Smooth muscle cell (in vitro differentiated cells): ENCODE measurements around the gene ARIH2. TPM values are rescaled to one million over a fixed set of nuclear protein-coding genes. Genes with fewer than 3 reads are reported as not detected.
A peak's percentile ranks its signal among the peaks of the same experiment; 100 is the strongest.

Experiments used
- DNase-seq: peaks from one replicate; lab custom pipeline; 2025; ENCODE audit not compliant: unreplicated experiment; lab: John Stamatoyannopoulos, UW
- H2AFZ ChIP-seq: fragments of 200-600 bp; sonication (generic); 2 replicates; pipeline ENCODE4 v1.6.0; 2016; ENCODE audit warnings: antibody characterized with exemption, low read depth, mild to moderate bottlenecking
- H3F3A ChIP-seq: fragments of 200-600 bp; sonication (generic); 2 replicates; pipeline ENCODE4 v1.6.0; 2017; ENCODE audit warnings: antibody characterized with exemption, low read depth
- H3K27ac ChIP-seq: fragments of 200-600 bp; sonication (generic); 2 replicates; pipeline ENCODE4 v1.5.1; 2016; ENCODE audit warnings: low read depth, mild to moderate bottlenecking
- H3K27me3 ChIP-seq: fragments of 200-600 bp; sonication (generic); 2 replicates; pipeline ENCODE4 v1.6.1; 2016; ENCODE audit warnings: low read depth, mild to moderate bottlenecking
- H3K36me3 ChIP-seq: fragments of 200-600 bp; sonication (generic); 2 replicates; pipeline ENCODE4 v1.5.1; 2016; ENCODE audit warnings: low read depth
- H3K4me1 ChIP-seq: fragments of 200-600 bp; sonication (generic); 2 replicates; pipeline ENCODE4 v1.5.1; 2016; ENCODE audit warnings: low read depth
- H3K4me2 ChIP-seq: fragments of 200-600 bp; sonication (generic); 2 replicates; pipeline ENCODE4 v1.6.0; 2016; ENCODE audit warnings: mild to moderate bottlenecking
- H3K4me3 ChIP-seq: fragments of 200-600 bp; sonication (generic); 2 replicates; pipeline ENCODE4 v1.5.1; 2016; ENCODE audit warnings: mild to moderate bottlenecking
- H3K79me2 ChIP-seq: fragments of 200-600 bp; sonication (generic); 2 replicates; pipeline ENCODE4 v1.6.0; 2016; ENCODE audit warnings: low read depth, mild to moderate bottlenecking
- H3K9ac ChIP-seq: fragments of 200-600 bp; sonication (generic); 2 replicates; pipeline ENCODE4 v1.6.0; 2016; ENCODE audit warnings: low read depth
- H3K9me3 ChIP-seq: fragments of 200-600 bp; sonication (generic); replicated peaks from 2 replicates; pipeline ENCODE4 v1.5.1; 2016; ENCODE audit warnings: low read depth
- H4K20me1 ChIP-seq: fragments of 200-600 bp; sonication (generic); 2 replicates; pipeline ENCODE4 v1.6.0; 2016; ENCODE audit warnings: low read depth
- CTCF ChIP-seq: fragments of 200-600 bp; sonication (generic); IDR thresholded peaks from 2 replicates; pipeline ENCODE4 v1.5.1; 2017; ENCODE audit warnings: borderline replicate concordance, mild to moderate bottlenecking, antibody characterized with exemption; ENCODE audit not compliant: insufficient read depth, poor library complexity, severe bottlenecking
- WGBS: methylation state at CpG from one replicate; pipeline ENCODE4 v1.1.7; 2016; ENCODE audit warnings: low lambda C conversion rate; 5-methylcytosine and 5-hydroxymethylcytosine counted together
- polyA plus RNA-seq: library from polyadenylated mRNA; unstranded; fragments of >200 nt; fragmentation: Nextera tagmentation; extraction: Ambion mirVana; gene quantifications from 2 replicates; pipeline ENCODE4 v1.2.1, GENCODE V29; 2016
- total RNA-seq: library from RNA; depleted of rRNA; stranded (reverse); fragments of >200 nt; gene quantifications from 2 replicates; pipeline ENCODE4 v1.2.3, GENCODE V29; 2014

The ARIH2 gene
- total and polyA plus RNA-seq, 2 experiments from 2014 or later = 39.7 to 43.6 TPM

- H3K9ac ChIP-seq = peak overlapping the region; percentile 98
- under 1% methylated on average over 58 of the region's 60 CpGs for WGBS
- peaks cover 39% of the 10 kb centered on the region for H3K79me2 ChIP-seq
- peak overlapping the region; percentile 99 for H3K27ac ChIP-seq
- H4K20me1 ChIP-seq = peaks cover 6% of the 10 kb centered on the region
- peaks cover 22% of the 10 kb centered on the region for H3F3A ChIP-seq
- DNase-seq = peak; percentile 97
- H3K4me2 ChIP-seq = peak overlapping the region; percentile 97
- H2AFZ ChIP-seq = no peak overlapping the region
- H3K4me1 ChIP-seq = peaks cover 22% of the 10 kb centered on the region
- no peaks in the 10 kb centered on the region for H3K9me3 ChIP-seq
- H3K36me3 ChIP-seq = no peaks in the 10 kb centered on the region
- peak overlapping the region; percentile 75 for H3K4me3 ChIP-seq
- H3K27me3 ChIP-seq = no peaks in the 10 kb centered on the region
- TF ChIP-seq CTCF = no peak
Measured at GRCh38 chr3:49021213-49021812, 102.7 kb downstream of the ARIH2 start.

GRCh38 chr3:49021813-49022687, 103.4 kb downstream of the ARIH2 start, which contains the start of gene NDUFAF3:
TSS of gene NDUFAF3 (plus strand) at chr3:49022121. CDS start at chr3:49022145, 24 bp downstream.
- DNase-seq = peak; percentile 82
- H3K9me3 ChIP-seq = no peaks in the 10 kb centered on the region
- H3K27me3 ChIP-seq = no peaks in the 10 kb centered on the region
- H3K4me1 ChIP-seq = peaks cover 22% of the 10 kb centered on the region
- H3K79me2 ChIP-seq = peaks cover 43% of the 10 kb centered on the region
- H3K36me3 ChIP-seq = no peaks in the 10 kb centered on the region
- peak; percentile 91 for TF ChIP-seq CTCF
- peak within 1 kb of the TSS; percentile 97 for H3K4me2 ChIP-seq
- H3K27ac ChIP-seq = peak within 1 kb of the TSS; percentile 99
- WGBS = 1% methylated on average over 76 of the region's 83 CpGs
- no peak within 1 kb of the TSS for H2AFZ ChIP-seq
- peak within 1 kb of the TSS; percentile 98 for H3K9ac ChIP-seq
- H3F3A ChIP-seq = peaks cover 28% of the 10 kb centered on the region
- peak within 1 kb of the TSS; percentile 75 for H3K4me3 ChIP-seq
- peaks cover 6% of the 10 kb centered on the region for H4K20me1 ChIP-seq

DNA sequence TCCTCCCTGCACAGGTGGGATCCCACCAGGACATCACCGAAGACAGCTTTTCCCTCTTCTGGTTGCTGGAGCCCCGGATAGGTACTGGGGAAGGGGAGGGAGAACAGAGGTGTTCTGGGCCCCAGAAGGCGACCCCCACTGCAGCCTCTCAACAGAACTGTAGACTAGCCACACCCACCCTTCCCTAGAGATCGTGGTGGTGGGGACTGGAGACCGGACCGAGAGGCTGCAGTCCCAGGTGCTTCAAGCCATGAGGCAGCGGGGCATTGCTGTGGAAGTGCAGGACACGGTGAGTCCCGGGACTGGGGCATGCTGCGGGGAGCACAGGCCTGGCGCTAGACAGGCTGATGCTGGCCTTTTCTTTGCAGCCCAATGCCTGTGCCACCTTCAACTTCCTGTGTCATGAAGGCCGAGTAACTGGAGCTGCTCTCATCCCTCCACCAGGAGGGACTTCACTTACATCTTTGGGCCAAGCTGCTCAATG, 104.1 kb downstream of the ARIH2 start:
- Histone ChIP-seq H3K9ac (peak overlapping the region; percentile 98), H3K4me3 (peak overlapping the region; percentile 75), H3K27ac (peak overlapping the region; percentile 99), H3K4me2 (peak overlapping the region; percentile 97), H3K27me3 (no peaks in the 10 kb centered on the region), H4K20me1 (peaks cover 6% of the 10 kb centered on the region), H3F3A (peaks cover 31% of the 10 kb centered on the region), H3K36me3 (no peaks in the 10 kb centered on the region), H3K9me3 (no peaks in the 10 kb centered on the region), H2AFZ (no peak overlapping the region), H3K4me1 (peaks cover 17% of the 10 kb centered on the region), H3K79me2 (peaks cover 50% of the 10 kb centered on the region)
- no peak for DNase-seq
- WGBS = 35% methylated on average over 12 of the region's 12 CpGs
- no peak for TF ChIP-seq CTCF
